Ureter (tissue), 1 donor: ENCODE data around the gene GUK1. TPM values are rescaled to one million over a fixed set of nuclear protein-coding genes. Genes with fewer than 3 reads are reported as not detected.

Experiments
- total RNA-seq: library from RNA; stranded (reverse); gene quantifications from one replicate; pipeline ENCODE4 v1.2.4, GENCODE V29; 2023
- donor health status: DM: yes; HTN: yes; CAD: no.

Gene GUK1
- total RNA-seq, 1 donor from 2014 or later, result 182 TPM

Other genes starting within 250 kb of the GUK1 start
- 2.7 TPM for gene WNT9A, start 192.3 kb upstream of the GUK1 start, total RNA-seq
- 0.21 TPM for gene WNT3A, start 133.3 kb upstream of the GUK1 start, total RNA-seq
- gene ARF1, start 57.6 kb upstream of the GUK1 start, total RNA-seq, result 361 TPM
- 16.5 TPM for gene C1orf35, start 37.0 kb upstream of the GUK1 start, total RNA-seq
- 43.7 TPM for gene MRPL55, start 31.0 kb upstream of the GUK1 start, total RNA-seq
- gene GJC2, start 9.7 kb downstream of the GUK1 start, total RNA-seq, result 3.9 TPM
- gene IBA57, start 25.5 kb downstream of the GUK1 start, total RNA-seq, result 11.5 TPM
- gene OBSCN, start 67.8 kb downstream of the GUK1 start, total RNA-seq, result 42.2 TPM